Activated CD4-positive, alpha-beta T cell treated with anti-CD3 and anti-CD28 coated beads for 24 hours (primary cell): ENCODE results near the gene SLC25A43.

Experiments
- DNase-seq, 2 donors: peaks; one replicate each; pipeline ENCODE4 v3.0.0-alpha.2; 2020; ENCODE audit warnings: low read depth in 2 of 2

The SLC25A43 gene

GRCh38 chrX:119497185-119497584 lies 98.0 kb downstream of the SLC25A43 start:
- no peak for DNase-seq

- DNase-seq, result no peak
Observed at GRCh38 chrX:119500061-119500800, 101.1 kb downstream of the SLC25A43 start.

GRCh38 chrX:119501511-119502148 lies 102.5 kb downstream of the SLC25A43 start:
- no peak for DNase-seq

GRCh38 chrX:119502727-119503483 lies 103.8 kb downstream of the SLC25A43 start:
- no peak for DNase-seq

- DNase-seq, result no peak
Observed at GRCh38 chrX:119503484-119503861, 104.3 kb downstream of the SLC25A43 start.
